Psoas muscle (tissue), 8 donors: ENCODE measurements around the gene CLCN4. TPM values are rescaled to one million over a fixed set of nuclear protein-coding genes. Genes with fewer than 3 reads are reported as not detected.
A peak's percentile ranks its signal among the peaks of the same experiment; 100 is the strongest.

Experiments used
- ATAC-seq, 4 donors: fragments of 200-7000 bp; cut with Tn5 transposase; one replicate each; pipeline ENCODE4 v1.9.1; 2020; ENCODE audit warnings: moderate library complexity in 3 of 4, mild to moderate bottlenecking in 2 of 4
- DNase-seq, 2 donors: peaks; one replicate each; pipeline ENCODE4 v3.0.0-alpha.2; 2020
- H3K27ac ChIP-seq: fragments of 200-600 bp; one replicate; pipeline ENCODE4 v1.8.0; 2022
- H3K27me3 ChIP-seq, 3 donors: fragments of 200-600 bp in 1 of 3; one replicate each; pipeline versions ENCODE4 v1.6.1 to v1.8.0; 2013 to 2022; ENCODE audit warnings: low read length in 2 of 3, mild to moderate bottlenecking in 2 of 3, moderate library complexity in 1 of 3; ENCODE audit not compliant: insufficient read depth in 3 of 3
- H3K36me3 ChIP-seq, 2 donors: fragments of 200-600 bp in 1 of 2; one replicate each; pipeline versions ENCODE4 v1.6.1 to v1.8.0; 2013 to 2022; ENCODE audit warnings: low read depth in 1 of 2, mild to moderate bottlenecking in 1 of 2, moderate library complexity in 1 of 2; ENCODE audit not compliant: insufficient read depth in 1 of 2
- H3K4me1 ChIP-seq: fragments of 200-600 bp; one replicate; pipeline ENCODE4 v1.8.0; 2022
- H3K4me3 ChIP-seq: fragments of 200-600 bp; one replicate; pipeline ENCODE4 v1.8.0; 2022; ENCODE audit warnings: mild to moderate bottlenecking
- H3K9me3 ChIP-seq: fragments of 200-600 bp; one replicate; pipeline ENCODE4 v1.8.0; 2022
- WGBS, 3 donors: extraction: QIAGEN DNeasy Blood & Tissue Kit; methylation state at CpG; one replicate each; pipeline versions ENCODE4 v1.1.6 to v1.1.7; 2013; 5-methylcytosine and 5-hydroxymethylcytosine counted together
- intact Hi-C, 2 donors: fragments of 100-400 bp; cut with DNase I; formaldehyde crosslinking; loops; one replicate each; pipeline versions ENCODE4 v1.11.0 to v1.14.2; 2022
- polyA plus RNA-seq, 3 donors: library from polyadenylated mRNA; stranded (reverse); fragments of 200-250 nt; gene quantifications; one replicate each; pipeline ENCODE4 v1.2.3, GENCODE V29; 2013
- total RNA-seq, 4 donors: library from RNA; stranded (reverse); fragmentation: NEBNext Ultra II Directional in 2 of 4; extraction: Animal tissue kit (Norgen Biotek cat#: 25700) in 2 of 4; gene quantifications; one replicate each; pipeline versions ENCODE4 v1.2.1 to v1.2.4, GENCODE V29; 2021 to 2023
- TF ChIP-seq, protein P1 (sequence below): fragments of 200-600 bp; IDR thresholded peaks from one replicate; pipeline ENCODE4 v1.8.0; 2022; ENCODE audit warnings: antibody characterized with exemption
- donor health status: healthy with polysubstance abuse.
- donor health status: DM: no; HTN: no; CAD: no; lungs with moderate emphysema.
- donor health status: Bipolar disorder and iron deficiency.
- donor health status: healthy.
- donor health status: DM: yes; HTN: yes; CAD: no.
- donor health status: DM: no; HTN: no; CAD: no.
- donor health status: DM: no; HTN: no; CAD: no.
- donor health status: DM: yes; HTN: yes; CAD: no.

The CLCN4 gene
- total and polyA plus RNA-seq, 7 donors: 4.1 to 75.9 (median 53.8) TPM

DNA sequence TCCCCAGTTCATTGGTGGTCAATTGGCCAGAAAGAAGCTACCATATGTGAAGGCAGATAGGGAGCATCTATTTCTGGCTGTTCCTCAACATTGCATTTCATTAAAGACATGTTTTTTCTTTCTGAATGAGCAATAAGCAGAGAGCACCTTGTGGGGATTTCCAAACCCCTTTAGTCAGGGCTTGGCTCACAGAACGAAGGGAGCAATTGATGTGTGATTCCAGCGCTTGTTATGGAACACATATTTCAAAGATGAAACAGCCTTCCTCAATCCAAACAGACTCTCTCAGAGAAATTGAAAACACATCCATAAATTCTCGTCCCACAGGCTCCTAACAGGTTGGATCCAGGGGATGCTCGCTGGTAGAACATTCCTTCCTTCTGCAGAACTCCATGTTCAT, 84.1 kb downstream of the CLCN4 start:
- H3K4me3 ChIP-seq: no peak overlapping the region
- intact Hi-C loops: no loop called here
- H3K27me3 ChIP-seq: peaks cover 0 to 5% (median 0%) of the 10 kb centered on the region in 3 donors
- H3K36me3 ChIP-seq: no peaks in the 10 kb centered on the region
- no peaks in the 10 kb centered on the region for H3K9me3 ChIP-seq
- peaks cover 3% of the 10 kb centered on the region for H3K4me1 ChIP-seq
- DNase-seq: no peak
- 30 to 52% (median 32%) methylated on average over 4 of the region's 4 CpGs for WGBS, 3 donors
- ATAC-seq: peak in 3 of 4 donors; percentile 26 to 35 (median 26)
- TF ChIP-seq, protein P1, sequence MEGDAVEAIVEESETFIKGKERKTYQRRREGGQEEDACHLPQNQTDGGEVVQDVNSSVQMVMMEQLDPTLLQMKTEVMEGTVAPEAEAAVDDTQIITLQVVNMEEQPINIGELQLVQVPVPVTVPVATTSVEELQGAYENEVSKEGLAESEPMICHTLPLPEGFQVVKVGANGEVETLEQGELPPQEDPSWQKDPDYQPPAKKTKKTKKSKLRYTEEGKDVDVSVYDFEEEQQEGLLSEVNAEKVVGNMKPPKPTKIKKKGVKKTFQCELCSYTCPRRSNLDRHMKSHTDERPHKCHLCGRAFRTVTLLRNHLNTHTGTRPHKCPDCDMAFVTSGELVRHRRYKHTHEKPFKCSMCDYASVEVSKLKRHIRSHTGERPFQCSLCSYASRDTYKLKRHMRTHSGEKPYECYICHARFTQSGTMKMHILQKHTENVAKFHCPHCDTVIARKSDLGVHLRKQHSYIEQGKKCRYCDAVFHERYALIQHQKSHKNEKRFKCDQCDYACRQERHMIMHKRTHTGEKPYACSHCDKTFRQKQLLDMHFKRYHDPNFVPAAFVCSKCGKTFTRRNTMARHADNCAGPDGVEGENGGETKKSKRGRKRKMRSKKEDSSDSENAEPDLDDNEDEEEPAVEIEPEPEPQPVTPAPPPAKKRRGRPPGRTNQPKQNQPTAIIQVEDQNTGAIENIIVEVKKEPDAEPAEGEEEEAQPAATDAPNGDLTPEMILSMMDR: no peak
- H3K27ac ChIP-seq: no peak overlapping the region

DNA sequence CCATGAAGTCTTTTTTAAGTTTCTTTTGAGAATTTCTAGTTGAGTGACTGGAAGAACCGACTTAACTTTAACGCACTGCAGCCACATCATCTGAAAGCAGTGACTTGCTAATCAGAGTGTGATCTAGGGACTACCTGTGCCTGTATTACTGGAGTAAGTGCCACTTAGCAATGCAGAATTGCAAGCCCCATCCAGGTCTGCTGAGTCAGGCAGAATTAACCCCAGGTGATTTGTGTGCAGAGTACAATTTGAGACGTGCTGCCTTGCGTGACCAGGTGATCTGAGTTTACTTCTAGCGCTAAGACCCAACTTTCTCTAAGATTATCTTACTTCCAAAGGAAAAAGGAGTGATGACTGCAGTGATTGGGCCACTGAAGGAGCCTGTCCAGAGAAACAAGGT, 85.3 kb downstream of the CLCN4 start:
- 73 to 87% (median 86%) methylated on average over 5 of the region's 5 CpGs for WGBS, 3 donors
- intact Hi-C loops: no loop called here
- peaks cover 0 to 5% (median 0%) of the 10 kb centered on the region in 3 donors for H3K27me3 ChIP-seq

DNA sequence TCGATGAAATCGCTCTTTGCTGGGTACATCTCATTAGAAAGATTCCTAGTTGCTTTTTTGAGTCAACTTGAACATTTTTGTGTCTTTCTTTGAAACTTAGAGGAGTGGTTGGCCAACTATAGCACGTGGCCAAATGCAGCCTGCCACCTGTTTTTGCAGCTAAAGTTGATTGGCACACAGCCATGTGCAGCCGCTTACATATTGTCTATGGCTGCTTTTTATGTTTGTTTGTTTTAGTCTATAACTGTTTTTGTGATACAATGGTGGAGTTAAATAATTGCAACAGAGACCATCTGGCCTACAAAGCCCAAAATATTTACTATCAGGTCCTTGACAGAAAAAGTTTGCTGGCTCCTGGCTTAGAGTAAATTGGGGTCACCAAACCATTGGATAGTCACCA, 86.3 kb downstream of the CLCN4 start:
- 34 to 51% (median 45%) methylated on average over 4 of the region's 4 CpGs for WGBS, 3 donors
- DNase-seq: no peak
- intact Hi-C loops: no loop called here
- H3K27me3 ChIP-seq: peaks cover 0 to 5% (median 0%) of the 10 kb centered on the region in 3 donors
- no peaks in the 10 kb centered on the region for H3K9me3 ChIP-seq
- H3K27ac ChIP-seq: no peak overlapping the region
- no peak overlapping the region for H3K4me3 ChIP-seq
- peaks cover 3% of the 10 kb centered on the region for H3K4me1 ChIP-seq
- TF ChIP-seq, protein P1: no peak
- no peaks in the 10 kb centered on the region for H3K36me3 ChIP-seq
- no peak for ATAC-seq

More for the DNA sequence above, 85.3 kb downstream of the CLCN4 start:
- DNase-seq (no peak), ATAC-seq (no peak)
- TF ChIP-seq, protein P1: no peak
- Histone ChIP-seq H3K4me3 (no peak overlapping the region), H3K27ac (no peak overlapping the region), H3K4me1 (peaks cover 3% of the 10 kb centered on the region), H3K36me3 (no peaks in the 10 kb centered on the region), H3K9me3 (no peaks in the 10 kb centered on the region)

DNA sequence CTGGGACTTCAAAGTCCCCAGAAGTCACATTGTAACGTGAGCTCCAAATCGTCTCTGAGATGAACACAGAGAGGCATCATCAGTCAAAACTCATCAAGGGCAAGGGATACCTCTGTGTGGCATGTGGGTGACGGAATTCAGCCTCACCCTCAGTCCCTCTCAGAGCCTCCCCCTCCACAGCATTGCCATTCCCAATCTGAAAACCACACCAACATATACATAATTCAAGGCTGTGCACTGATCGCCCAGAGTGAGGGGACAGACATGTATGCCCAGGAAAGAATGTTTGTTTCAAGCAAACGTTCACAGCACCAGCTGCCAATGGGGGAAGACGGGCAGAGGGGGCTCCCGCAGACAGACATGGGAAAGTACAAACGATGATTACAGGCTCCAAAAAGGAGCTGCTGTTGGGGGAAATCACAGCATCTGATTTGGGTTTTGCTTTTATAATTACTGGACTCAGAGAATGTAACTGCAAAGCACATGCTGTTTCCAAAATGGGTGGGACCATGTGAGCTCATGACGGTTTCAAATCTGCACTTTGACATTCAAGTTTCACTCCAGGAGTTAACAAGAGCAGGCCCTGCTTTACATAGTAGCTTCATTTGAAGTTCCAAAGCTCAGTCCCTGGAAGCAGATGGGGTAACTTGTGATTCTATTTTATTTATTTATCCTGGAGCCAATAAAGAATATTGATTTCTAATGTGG, 88.3 kb downstream of the CLCN4 start:
- TF ChIP-seq, protein P1: no peak
- Histone ChIP-seq H3K4me1 (no peaks in the 10 kb centered on the region), H3K9me3 (no peaks in the 10 kb centered on the region), H3K27me3 (peaks cover 0 to 5% (median 0%) of the 10 kb centered on the region in 3 donors), H3K27ac (no peak overlapping the region), H3K36me3 (no peaks in the 10 kb centered on the region), H3K4me3 (no peak overlapping the region)
- ATAC-seq (peak in 1 of 4 donors; percentile 33), DNase-seq (no peak)
- intact Hi-C loops: no loop called here
- WGBS, 3 donors: 40 to 57% (median 46%) methylated on average over 9 of the region's 9 CpGs

- H3K4me1 ChIP-seq: no peaks in the 10 kb centered on the region
- DNase-seq: no peak
- no peak overlapping the region for H3K27ac ChIP-seq
- no peaks in the 10 kb centered on the region for H3K36me3 ChIP-seq
- no peak overlapping the region for H3K4me3 ChIP-seq
- H3K9me3 ChIP-seq: no peaks in the 10 kb centered on the region
- intact Hi-C loops: no loop called here
- H3K27me3 ChIP-seq: no peaks in the 10 kb centered on the region
- TF ChIP-seq, protein P1: no peak
- 83 to 94% (median 92%) methylated on average over 4 of the region's 4 CpGs for WGBS, 3 donors
- no peak for ATAC-seq
Measured at GRCh38 chrX:10245886-10246285, 89.1 kb downstream of the CLCN4 start.
